GM18505 (cell line): ENCODE measurements around the gene CCNG1.

ENCODE experiments used
- ATAC-seq: cut with Tn5 transposase; IDR thresholded peaks from one replicate; pipeline ENCODE4 v1.9.1; 2021; ENCODE audit not compliant: unreplicated experiment
- POLR2A ChIP-seq: IDR thresholded peaks from 4 replicates; pipeline ENCODE4 v1.6.1; 2011; ENCODE audit warnings: borderline replicate concordance; ENCODE audit not compliant: insufficient read depth, insufficient read length; ENCODE audit errors: extremely low read depth

CCNG1 gene

DNA sequence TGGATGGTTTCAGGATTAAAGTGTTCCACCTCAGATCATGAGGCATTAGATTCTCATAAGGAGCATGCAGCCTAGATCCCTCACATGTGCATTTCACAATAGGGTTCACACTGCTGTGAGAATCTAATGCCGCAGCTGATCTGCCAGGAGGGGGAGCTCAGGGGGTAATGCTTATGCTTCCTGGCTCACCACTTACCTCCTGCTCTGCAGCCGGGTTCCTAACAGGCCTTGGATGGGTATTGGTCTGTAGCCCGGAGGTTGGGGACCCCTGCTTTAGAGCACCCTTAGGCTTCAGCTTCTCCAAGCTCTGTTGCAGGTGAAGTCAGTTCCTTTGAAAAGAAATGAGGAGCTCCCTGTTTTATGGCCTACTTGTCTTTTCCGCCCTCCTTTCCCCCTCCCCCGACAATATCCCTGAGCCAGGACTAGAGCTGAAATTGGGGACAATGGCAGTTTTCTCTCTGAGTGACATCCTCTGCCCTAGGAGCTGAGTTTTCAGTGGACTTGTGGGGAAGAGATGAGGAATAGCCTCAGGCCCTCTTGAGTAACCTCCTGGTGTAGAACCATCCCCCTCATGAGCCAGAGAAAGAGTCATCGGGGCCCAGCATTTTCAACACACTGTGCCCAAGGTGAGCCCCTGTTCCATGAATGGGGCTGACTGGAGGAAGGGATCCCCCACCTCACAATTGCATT lies 51.8 kb downstream of the CCNG1 start:
- ATAC-seq, result no peak
- no peak for TF ChIP-seq POLR2A

DNA sequence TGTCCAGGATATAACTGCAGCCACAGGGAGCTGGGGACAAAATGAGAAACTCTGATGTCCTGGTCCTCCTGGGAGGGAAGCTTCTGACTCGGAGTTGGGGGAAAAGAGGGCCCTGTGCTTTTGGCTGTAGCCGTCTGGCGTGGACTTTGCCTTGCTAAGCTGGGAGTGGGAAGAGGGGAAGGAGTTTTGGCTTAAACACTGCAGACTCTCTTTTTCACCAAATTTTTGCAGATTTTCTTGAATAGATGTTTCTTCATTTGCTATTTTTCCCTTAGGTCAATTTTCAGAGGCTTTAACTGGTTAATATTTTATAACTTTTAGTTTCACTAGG lies 52.3 kb downstream of the CCNG1 start:
- no peak for ATAC-seq
- TF ChIP-seq POLR2A, result no peak
